ENCODE measurements around the gene TSPAN9.

DNA sequence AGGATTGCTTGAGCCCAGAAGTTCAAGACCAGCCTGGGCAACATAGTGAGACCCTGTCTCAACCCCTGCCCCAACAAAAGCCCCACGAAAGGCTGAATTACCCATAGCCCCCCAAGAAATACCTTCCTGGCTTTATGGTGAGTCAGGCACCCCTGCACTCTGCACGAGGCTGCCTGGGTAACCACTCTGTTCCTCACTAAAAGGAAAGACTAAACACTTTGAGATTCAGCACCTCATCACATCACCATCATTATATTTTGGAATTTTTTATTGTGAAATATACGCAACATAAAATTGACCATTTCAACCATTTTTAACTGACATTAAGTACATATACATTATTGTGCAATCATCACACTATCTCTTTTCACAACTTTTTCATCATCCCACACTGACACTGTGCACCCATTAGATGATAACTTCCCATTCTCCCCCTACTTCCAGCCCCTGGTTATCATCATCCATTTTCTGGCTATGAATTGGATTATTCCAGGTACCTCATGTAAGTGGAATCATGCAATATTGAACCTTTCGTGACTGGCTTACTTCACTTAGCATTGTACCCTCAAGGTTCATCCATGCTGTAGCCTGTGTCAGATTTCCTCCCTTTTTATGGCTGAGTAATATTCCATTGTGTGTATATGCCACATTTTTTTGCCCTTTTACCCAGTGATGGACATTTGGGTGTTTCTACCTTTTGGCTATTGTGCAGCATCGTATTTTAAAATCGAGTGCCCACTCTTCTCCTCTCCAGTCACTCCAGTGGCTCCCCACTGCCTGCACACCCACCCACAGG lies 51.5 kb downstream of the TSPAN9 start:
- TF ChIP-seq GATA2 (IDR thresholded peaks at IDR 0.05; ENCODE audit: low read depth, low read length) (no peak), GATA3 (IDR thresholded peaks at IDR 0.05; ENCODE audit: low read depth, low read length) (no peak)

Data from SH-SY5Y (cell line).